HepG2 (cell line): ENCODE data around the gene RBM14. TPM values are rescaled to one million over a fixed set of nuclear protein-coding genes. Genes with fewer than 3 reads are reported as not detected.

Source experiments
- CCAR2 ChIP-seq: fragments of 200-400 bp; formaldehyde crosslinking; optimal IDR thresholded peaks from 2 replicates; pipeline ENCODE3; 2018; ENCODE audit warnings: low read depth, mild to moderate bottlenecking, low read length, moderate library complexity
- DMAP1 ChIP-seq: IDR thresholded peaks from 2 replicates; pipeline ENCODE4 v1.6.1; 2016
- FLYWCH1 ChIP-seq: sonication (generic); formaldehyde crosslinking; IDR thresholded peaks from 2 replicates; pipeline ENCODE4 v1.8.1; 2023; ENCODE audit warnings: mild to moderate bottlenecking, missing genetic modification reagents
- JUND ChIP-seq: sonication (generic); formaldehyde crosslinking; IDR thresholded peaks from 2 replicates; pipeline ENCODE4 v1.8.0; 2022; ENCODE audit warnings: mild to moderate bottlenecking, missing genetic modification reagents
- MAF1 ChIP-seq: sonication (generic); formaldehyde crosslinking; IDR thresholded peaks from 2 replicates; pipeline ENCODE4 v1.5.0; 2020; ENCODE audit warnings: missing genetic modification reagents, borderline replicate concordance
- MAFF ChIP-seq: IDR thresholded peaks from 2 replicates; pipeline ENCODE4 v1.6.1; 2011; ENCODE audit warnings: low read depth, low read length, improper control_type of control experiment
- MEIS2 ChIP-seq: sonication (generic); formaldehyde crosslinking; IDR thresholded peaks from 2 replicates; pipeline ENCODE4 v1.9.0; 2021; ENCODE audit warnings: mild to moderate bottlenecking, missing genetic modification reagents
- NFKB2 ChIP-seq: sonication (generic); formaldehyde crosslinking; IDR thresholded peaks from 2 replicates; pipeline ENCODE4 v1.4.0; 2020; ENCODE audit warnings: missing genetic modification reagents, borderline replicate concordance
- NFKBIZ ChIP-seq: IDR thresholded peaks from 2 replicates; pipeline ENCODE4 v1.6.1; 2018; ENCODE audit warnings: missing genetic modification reagents, missing compliant biosample characterization
- SIX4 ChIP-seq: sonication (generic); formaldehyde crosslinking; IDR thresholded peaks from 2 replicates; pipeline ENCODE4 v1.4.0; 2020; ENCODE audit warnings: missing genetic modification reagents
- SRF ChIP-seq: IDR thresholded peaks from 2 replicates; pipeline ENCODE4 v1.6.1; 2011; ENCODE audit warnings: mild to moderate bottlenecking, low read depth, low read length, moderate library complexity
- TAF15 ChIP-seq: fragments of 200-400 bp; formaldehyde crosslinking; IDR thresholded peaks from one replicate; pipeline ENCODE4 v1.6.1; 2018; ENCODE audit warnings: mild to moderate bottlenecking, low read depth, low read length; ENCODE audit not compliant: poor library complexity, severe bottlenecking
- ZBTB8A ChIP-seq: sonication (generic); formaldehyde crosslinking; IDR thresholded peaks from 2 replicates; pipeline ENCODE4 v1.4.0; 2020; ENCODE audit warnings: mild to moderate bottlenecking, low read depth, missing genetic modification reagents, borderline replicate concordance
- ZNF180 ChIP-seq: sonication (generic); formaldehyde crosslinking; IDR thresholded peaks from 2 replicates; pipeline ENCODE4 v1.4.0; 2020; ENCODE audit warnings: low read depth, missing genetic modification reagents, borderline replicate concordance
- ZNF296 ChIP-seq: sonication (generic); formaldehyde crosslinking; conservative IDR thresholded peaks from 2 replicates; pipeline ENCODE4 v1.5.0; 2020; ENCODE audit warnings: mild to moderate bottlenecking, missing genetic modification reagents
- ZNF549 ChIP-seq: sonication (generic); formaldehyde crosslinking; IDR thresholded peaks from 2 replicates; pipeline ENCODE4 v1.5.0; 2020; ENCODE audit warnings: missing genetic modification reagents
- ZNF746 ChIP-seq: sonication (generic); formaldehyde crosslinking; IDR thresholded peaks from 2 replicates; pipeline ENCODE4 v1.8.0; 2022; ENCODE audit warnings: mild to moderate bottlenecking, missing genetic modification reagents
- ZSCAN25 ChIP-seq: sonication (generic); formaldehyde crosslinking; IDR thresholded peaks from 2 replicates; pipeline ENCODE4 v1.8.0; 2022; ENCODE audit warnings: mild to moderate bottlenecking, missing genetic modification reagents
- ZSCAN29 ChIP-seq: sonication (generic); formaldehyde crosslinking; conservative IDR thresholded peaks from 2 replicates; pipeline ENCODE4 v1.4.0; 2020; ENCODE audit warnings: mild to moderate bottlenecking, missing genetic modification reagents
- polyA plus RNA-seq, 8 experiments: library from polyadenylated mRNA; depleted of rRNA in 3 of 8; stranded (reverse) in 7 of 8; unstranded in 1 of 8; fragments of >200 nt; fragmentation: Illumina TruSeq in 4 of 8; extraction: Trizol in 4 of 8; gene quantifications; 2 replicates each; pipeline versions ENCODE4 v1.2.1 to v1.2.3, GENCODE V29; 2011 to 2016; ENCODE audit warnings: low read depth in 4 of 8, missing spikeins in 1 of 8, mixed read lengths in 1 of 8; ENCODE audit not compliant: insufficient read depth in 1 of 8
- total RNA-seq, 5 experiments: library from RNA; depleted of rRNA; stranded (reverse); fragments of >200 nt; fragmentation: Illumina TruSeq; extraction: Trizol; gene quantifications; 2 replicates each; pipeline ENCODE4 v1.2.3, GENCODE V29; 2016; ENCODE audit warnings: low read depth in 1 of 5
- TF ChIP-seq, protein P1 (sequence below): sonication (generic); formaldehyde crosslinking; IDR thresholded peaks from 2 replicates; pipeline ENCODE4 v1.5.0; 2020; ENCODE audit warnings: mild to moderate bottlenecking, low read depth, missing genetic modification reagents, borderline replicate concordance
- TF ChIP-seq, protein P2 (sequence below): sonication (generic); formaldehyde crosslinking; IDR thresholded peaks from 2 replicates; pipeline ENCODE4 v1.5.0; 2020; ENCODE audit warnings: missing genetic modification reagents
- TF ChIP-seq, protein P3 (sequence below): sonication (generic); formaldehyde crosslinking; IDR thresholded peaks from 2 replicates; pipeline ENCODE4 v1.8.0; 2022; ENCODE audit warnings: missing genetic modification reagents, mild to moderate bottlenecking, inconsistent platforms, borderline replicate concordance
- TF ChIP-seq, protein P4 (sequence below): sonication (generic); formaldehyde crosslinking; IDR thresholded peaks from 2 replicates; pipeline ENCODE4 v1.4.0; 2020; ENCODE audit warnings: low read depth, mild to moderate bottlenecking, missing genetic modification reagents
- TF ChIP-seq, protein P5 (sequence below): sonication (generic); formaldehyde crosslinking; IDR thresholded peaks from 2 replicates; pipeline ENCODE4 v1.5.1; 2020; ENCODE audit warnings: missing genetic modification reagents, mild to moderate bottlenecking, borderline replicate concordance

Gene RBM14
- total and polyA plus RNA-seq, 2 of the 13 experiments (the other 11 are each of a cell fraction or from before 2014, with no cell fraction given), result 12.7 to 44.1 TPM

DNA sequence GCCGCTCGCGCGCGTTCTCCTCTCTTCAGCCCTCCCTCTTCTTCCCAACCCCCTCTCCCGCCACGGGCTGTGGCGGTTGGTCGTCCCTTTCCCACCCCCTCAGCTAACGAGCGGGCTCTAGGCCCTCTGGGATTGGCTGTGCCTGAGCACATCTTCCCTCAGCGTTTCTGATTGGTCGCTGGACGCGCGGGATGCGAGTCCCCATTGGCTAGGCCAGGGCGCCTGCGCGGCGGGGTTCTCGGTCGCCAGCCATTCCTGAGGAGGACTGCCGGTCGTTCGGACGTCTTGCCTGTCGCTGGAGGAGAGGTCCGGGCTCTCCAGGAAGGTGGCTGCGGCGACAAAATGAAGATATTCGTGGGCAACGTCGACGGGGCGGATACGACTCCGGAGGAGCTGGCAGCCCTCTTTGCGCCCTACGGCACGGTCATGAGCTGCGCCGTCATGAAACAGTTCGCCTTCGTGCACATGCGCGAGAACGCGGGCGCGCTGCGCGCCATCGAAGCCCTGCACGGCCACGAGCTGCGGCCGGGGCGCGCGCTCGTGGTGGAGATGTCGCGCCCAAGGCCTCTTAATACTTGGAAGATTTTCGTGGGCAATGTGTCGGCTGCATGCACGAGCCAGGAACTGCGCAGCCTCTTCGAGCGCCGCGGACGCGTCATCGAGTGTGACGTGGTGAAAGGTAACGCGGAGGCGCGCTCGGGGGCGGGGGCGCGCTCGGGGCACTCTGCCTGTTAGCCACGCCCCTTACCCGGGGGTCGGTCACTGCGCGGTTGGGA lies at the start of gene RBM14 (continued):
- TF ChIP-seq, protein P1, sequence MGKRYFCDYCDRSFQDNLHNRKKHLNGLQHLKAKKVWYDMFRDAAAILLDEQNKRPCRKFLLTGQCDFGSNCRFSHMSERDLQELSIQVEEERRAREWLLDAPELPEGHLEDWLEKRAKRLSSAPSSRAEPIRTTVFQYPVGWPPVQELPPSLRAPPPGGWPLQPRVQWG, result no peak
- TF ChIP-seq MAFF (no peak), MEIS2 (CRISPR knock-in tag) (peak; percentile 71), ZSCAN29 (CRISPR knock-in tag) (peak; percentile 43; the same call in 1 of the 2 replicates), ZNF549 (CRISPR knock-in tag) (peak; percentile 86; the same call in 1 of the 2 replicates), ZSCAN25 (CRISPR knock-in tag) (peak; percentile 55; the same call in 1 of the 2 replicates), ZNF180 (CRISPR knock-in tag) (no peak), SIX4 (CRISPR knock-in tag) (0 out of 2 replicates have a peak, but pooled peaks have one; percentile 1), JUND (CRISPR knock-in tag) (peak; percentile 20), TAF15 (no peak), ZBTB8A (CRISPR knock-in tag) (peak; percentile 57; the same call in 1 of the 2 replicates), FLYWCH1 (no peak), CCAR2 (no peak), DMAP1 (CRISPR knock-in tag) (peak; percentile 93), MAF1 (no peak; the same call in 1 of the 2 replicates), ZNF746 (CRISPR knock-in tag) (0 out of 2 replicates have a peak, but pooled peaks have one; percentile 55), NFKB2 (CRISPR knock-in tag) (peak; percentile 58; the same call in 1 of the 2 replicates), ZNF296 (CRISPR knock-in tag) (0 out of 2 replicates have a peak, but pooled peaks have one; percentile 9), SRF (0 out of 2 replicates have a peak, but pooled peaks have one; percentile 4), NFKBIZ (0 out of 2 replicates have a peak, but pooled peaks have one; percentile 9)
- TF ChIP-seq, protein P2, sequence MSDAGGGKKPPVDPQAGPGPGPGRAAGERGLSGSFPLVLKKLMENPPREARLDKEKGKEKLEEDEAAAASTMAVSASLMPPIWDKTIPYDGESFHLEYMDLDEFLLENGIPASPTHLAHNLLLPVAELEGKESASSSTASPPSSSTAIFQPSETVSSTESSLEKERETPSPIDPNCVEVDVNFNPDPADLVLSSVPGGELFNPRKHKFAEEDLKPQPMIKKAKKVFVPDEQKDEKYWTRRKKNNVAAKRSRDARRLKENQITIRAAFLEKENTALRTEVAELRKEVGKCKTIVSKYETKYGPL, result 0 out of 2 replicates have a peak, but pooled peaks have one; percentile 15
- TF ChIP-seq, protein P3, sequence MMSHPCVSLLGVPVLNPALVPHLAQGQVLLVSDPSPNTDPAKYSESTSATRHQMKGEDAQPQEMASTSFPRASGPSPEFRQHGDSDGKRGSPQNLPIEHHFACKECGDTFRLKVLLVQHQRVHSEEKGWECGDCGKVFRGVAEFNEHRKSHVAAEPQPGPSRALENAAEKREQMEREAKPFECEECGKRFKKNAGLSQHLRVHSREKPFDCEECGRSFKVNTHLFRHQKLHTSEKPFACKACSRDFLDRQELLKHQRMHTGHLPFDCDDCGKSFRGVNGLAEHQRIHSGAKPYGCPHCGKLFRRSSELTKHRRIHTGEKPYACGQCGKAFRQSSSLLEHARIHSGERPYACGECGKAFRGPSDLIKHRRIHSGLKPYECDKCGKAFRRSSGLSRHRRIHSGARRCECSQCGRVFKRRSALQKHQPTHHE (CRISPR knock-in tag), result peak; percentile 67; the same call in 1 of the 2 replicates
- TF ChIP-seq, protein P4, sequence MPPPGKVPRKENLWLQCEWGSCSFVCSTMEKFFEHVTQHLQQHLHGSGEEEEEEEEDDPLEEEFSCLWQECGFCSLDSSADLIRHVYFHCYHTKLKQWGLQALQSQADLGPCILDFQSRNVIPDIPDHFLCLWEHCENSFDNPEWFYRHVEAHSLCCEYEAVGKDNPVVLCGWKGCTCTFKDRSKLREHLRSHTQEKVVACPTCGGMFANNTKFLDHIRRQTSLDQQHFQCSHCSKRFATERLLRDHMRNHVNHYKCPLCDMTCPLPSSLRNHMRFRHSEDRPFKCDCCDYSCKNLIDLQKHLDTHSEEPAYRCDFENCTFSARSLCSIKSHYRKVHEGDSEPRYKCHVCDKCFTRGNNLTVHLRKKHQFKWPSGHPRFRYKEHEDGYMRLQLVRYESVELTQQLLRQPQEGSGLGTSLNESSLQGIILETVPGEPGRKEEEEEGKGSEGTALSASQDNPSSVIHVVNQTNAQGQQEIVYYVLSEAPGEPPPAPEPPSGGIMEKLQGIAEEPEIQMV (CRISPR knock-in tag), result 0 out of 2 replicates have a peak, but pooled peaks have one; percentile 67
- TF ChIP-seq, protein P5, sequence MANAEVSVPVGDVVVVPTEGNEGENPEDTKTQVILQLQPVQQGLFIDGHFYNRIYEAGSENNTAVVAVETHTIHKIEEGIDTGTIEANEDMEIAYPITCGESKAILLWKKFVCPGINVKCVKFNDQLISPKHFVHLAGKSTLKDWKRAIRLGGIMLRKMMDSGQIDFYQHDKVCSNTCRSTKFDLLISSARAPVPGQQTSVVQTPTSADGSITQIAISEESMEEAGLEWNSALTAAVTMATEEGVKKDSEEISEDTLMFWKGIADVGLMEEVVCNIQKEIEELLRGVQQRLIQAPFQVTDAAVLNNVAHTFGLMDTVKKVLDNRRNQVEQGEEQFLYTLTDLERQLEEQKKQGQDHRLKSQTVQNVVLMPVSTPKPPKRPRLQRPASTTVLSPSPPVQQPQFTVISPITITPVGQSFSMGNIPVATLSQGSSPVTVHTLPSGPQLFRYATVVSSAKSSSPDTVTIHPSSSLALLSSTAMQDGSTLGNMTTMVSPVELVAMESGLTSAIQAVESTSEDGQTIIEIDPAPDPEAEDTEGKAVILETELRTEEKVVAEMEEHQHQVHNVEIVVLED (CRISPR knock-in tag), result peak; percentile 68; the same call in 1 of the 2 replicates
